Brain pericyte (primary cell): Measurements from ENCODE around the gene DNAJC1.
"Not testable (repeated sequence)": the region's sequence is repeated elsewhere in the genome, so short reads cannot be mapped to it uniquely, and the experiment has no call there.

Source experiments
- DNase-seq: peaks from one replicate; pipeline ENCODE4 v3.0.0-alpha.2; 2012; ENCODE audit warnings: low read depth, low spot score

The DNAJC1 gene, protein sequence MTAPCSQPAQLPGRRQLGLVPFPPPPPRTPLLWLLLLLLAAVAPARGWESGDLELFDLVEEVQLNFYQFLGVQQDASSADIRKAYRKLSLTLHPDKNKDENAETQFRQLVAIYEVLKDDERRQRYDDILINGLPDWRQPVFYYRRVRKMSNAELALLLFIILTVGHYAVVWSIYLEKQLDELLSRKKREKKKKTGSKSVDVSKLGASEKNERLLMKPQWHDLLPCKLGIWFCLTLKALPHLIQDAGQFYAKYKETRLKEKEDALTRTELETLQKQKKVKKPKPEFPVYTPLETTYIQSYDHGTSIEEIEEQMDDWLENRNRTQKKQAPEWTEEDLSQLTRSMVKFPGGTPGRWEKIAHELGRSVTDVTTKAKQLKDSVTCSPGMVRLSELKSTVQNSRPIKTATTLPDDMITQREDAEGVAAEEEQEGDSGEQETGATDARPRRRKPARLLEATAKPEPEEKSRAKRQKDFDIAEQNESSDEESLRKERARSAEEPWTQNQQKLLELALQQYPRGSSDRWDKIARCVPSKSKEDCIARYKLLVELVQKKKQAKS

DNA sequence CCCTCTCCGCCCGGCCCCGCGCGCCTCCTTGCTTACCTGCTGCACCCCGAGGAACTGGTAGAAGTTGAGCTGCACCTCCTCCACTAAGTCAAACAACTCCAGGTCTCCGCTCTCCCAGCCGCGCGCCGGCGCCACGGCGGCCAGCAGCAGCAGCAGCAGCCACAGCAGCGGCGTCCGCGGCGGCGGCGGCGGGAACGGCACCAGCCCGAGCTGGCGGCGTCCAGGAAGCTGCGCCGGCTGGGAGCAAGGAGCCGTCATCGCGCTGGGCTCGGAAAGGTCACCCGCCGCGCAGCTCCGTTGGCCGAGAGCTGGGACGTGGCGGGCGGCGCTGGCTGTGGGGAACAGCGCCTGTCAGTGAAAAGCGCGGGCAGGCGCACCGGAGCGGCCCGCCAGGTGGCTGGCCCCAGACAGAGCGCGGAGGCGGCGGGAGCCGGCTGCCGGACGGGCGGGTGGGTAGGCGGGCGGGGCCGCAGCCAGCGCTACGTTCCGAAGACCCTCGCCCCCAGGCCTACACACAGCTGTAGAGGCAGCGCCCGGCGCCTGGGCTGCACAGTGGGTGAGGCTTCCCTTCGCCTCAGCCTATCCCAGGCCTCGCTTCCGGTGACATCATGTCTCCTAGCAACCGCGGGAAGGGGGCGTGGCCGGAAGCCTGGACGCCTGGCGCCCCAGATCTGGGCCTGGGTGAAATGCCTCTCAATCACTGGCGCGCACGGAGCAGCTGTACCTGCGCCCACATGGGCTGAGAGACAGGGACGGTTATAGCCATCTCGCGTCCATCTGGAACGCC is at the start of gene DNAJC1:
TSS of gene DNAJC1 (minus strand) at position 554 of the 787 bp plus-strand sequence. CDS start at position 258, 296 bp downstream.
- DNase-seq: peak; percentile 75

DNA sequence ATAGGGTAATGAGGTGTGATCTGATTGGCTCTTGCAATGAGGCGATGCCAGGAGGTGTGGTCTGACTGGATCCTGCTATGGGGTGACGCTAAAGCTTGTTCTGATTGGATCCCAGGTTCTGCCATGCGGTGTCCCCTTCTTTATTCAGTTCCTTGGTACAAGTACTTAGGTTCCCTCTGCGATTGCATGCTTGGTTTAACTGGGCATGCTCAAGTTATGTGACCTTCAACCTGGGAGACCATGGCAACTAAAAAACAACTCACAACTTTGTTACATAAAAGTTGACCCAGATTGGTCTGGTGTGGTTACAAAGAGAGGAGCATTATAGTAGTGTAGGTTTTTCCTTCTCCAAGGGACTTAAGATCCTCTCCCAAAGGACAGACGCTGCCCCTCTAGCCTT is 49.5 kb upstream of the DNAJC1 start:
- no peak for DNase-seq

- DNase-seq: no peak
These were observed 46.1 kb upstream of the DNAJC1 start for GRCh38 chr10:22049635-22050034.

GRCh38 chr10:22047812-22048211 is 44.3 kb upstream of the DNAJC1 start:
- no peak for DNase-seq

GRCh38 chr10:22043327-22043633 is 39.8 kb upstream of the DNAJC1 start:
- no peak for DNase-seq

- no peak for DNase-seq
These were observed 39.2 kb upstream of the DNAJC1 start for GRCh38 chr10:22042557-22043326.

DNA sequence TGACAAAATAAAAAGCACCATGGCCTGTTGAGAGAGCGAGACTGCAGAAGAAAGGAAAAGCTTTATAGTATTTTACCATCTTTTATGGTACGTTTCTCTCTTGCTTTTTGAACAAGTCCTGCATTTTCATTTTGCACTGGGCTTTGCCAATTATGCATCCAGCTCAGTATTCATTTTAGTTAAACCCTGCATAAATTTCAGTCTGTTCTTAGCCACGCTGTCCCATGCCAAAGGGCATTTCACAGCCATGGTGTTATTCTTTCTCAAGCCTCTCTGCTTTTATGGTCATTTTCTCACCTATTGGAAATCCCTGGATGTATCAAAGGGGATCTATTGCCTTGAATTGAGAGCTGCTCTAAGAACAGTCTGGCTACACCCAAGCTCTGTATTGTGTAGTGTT is 30.8 kb upstream of the DNAJC1 start:
- DNase-seq: no peak

DNA sequence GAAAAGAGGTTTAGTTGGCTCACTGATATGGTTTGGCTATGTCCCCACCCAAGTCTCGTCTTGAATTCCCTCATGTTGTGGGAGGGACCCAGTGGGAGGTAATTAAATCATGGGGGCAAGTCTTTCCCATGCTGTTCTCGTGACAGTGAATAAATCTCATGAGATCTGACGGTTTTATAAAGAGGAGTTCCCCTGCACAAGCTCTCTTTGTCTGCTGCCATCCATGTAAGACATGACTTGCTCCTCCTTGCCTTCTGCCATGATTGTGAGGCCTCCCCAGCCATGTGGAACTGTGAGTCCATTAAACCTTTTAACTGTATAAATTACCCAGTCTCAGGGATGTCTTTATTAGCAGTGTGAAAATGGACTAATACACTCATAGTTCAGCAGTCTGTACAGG is 28.7 kb upstream of the DNAJC1 start:
- DNase-seq: not testable (repeated sequence)

- DNase-seq: no peak
These were observed 26.9 kb upstream of the DNAJC1 start for GRCh38 chr10:22030421-22030820.

GRCh38 chr10:22029445-22030236 is 26.1 kb upstream of the DNAJC1 start:
- no peak for DNase-seq

GRCh38 chr10:22027364-22028238 is 24.1 kb upstream of the DNAJC1 start:
- DNase-seq: no peak

- DNase-seq: no peak
These were observed 22.8 kb upstream of the DNAJC1 start for GRCh38 chr10:22026287-22026686.

- DNase-seq: no peak
These were observed 20.0 kb upstream of the DNAJC1 start for GRCh38 chr10:22023508-22023907.

- DNase-seq: no peak
These were observed 18.9 kb upstream of the DNAJC1 start for GRCh38 chr10:22022257-22023032.

DNA sequence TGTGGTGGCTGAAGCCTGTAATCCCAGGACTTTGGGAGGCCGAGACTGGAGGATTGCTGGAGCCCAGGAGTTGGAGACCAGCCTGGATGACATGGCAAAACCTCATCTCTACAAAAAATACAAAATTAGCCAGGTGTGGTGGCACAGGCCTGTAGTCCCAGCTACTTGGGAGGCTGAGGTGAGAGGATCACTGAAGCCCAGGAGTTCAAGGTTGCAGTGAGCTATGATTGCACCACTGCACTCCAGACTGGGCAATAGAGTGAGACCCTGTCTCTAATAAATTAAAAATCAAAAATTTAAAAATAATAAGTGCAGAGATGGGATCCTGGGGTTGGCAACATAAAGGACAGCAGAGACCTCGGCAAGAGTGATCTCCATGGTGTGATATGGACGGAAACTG is 17.6 kb upstream of the DNAJC1 start:
- not testable (repeated sequence) for DNase-seq

- no peak for DNase-seq
These were observed 13.9 kb upstream of the DNAJC1 start for GRCh38 chr10:22017283-22018020.

DNA sequence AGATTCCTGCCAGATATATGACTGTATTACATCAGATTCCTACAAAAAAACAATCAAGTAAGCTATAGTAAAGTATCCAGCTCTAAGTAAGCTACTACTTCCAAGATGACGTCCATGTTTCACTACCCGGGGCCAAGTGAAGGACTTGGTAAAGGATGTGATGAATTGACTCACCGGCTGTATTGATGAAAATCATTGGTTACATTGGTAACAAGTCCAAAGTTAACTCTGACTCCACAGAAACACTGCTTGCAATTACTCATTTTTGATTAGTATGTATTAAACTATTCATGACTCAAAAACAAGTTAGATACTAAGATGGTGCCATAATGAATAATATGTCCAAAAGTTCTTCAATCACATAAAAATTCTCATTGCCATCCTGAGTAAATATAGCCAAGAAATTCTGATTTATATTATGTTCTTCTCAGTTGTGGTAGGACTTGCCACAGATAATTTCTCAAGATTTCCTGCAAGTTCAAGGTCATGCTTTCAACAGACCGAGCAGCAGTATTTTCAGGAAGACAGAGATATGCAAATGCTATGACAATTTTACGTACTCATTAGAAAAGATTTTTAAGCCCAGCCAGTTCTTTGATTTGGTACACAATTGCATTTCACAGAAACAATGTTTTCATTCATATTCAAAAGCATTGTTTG is 12.6 kb upstream of the DNAJC1 start:
- no peak for DNase-seq

GRCh38 chr10:22010973-22011408 is 7.5 kb upstream of the DNAJC1 start:
- DNase-seq: no peak
